PC-9 (cell line): ENCODE results near the gene STARD10. TPM values are rescaled to one million over a fixed set of nuclear protein-coding genes. Genes with fewer than 3 reads are reported as not detected.

ENCODE experiments used
- BruUV-seq: library from RNA; stranded (reverse); fragments of 400-500 nt; replicated peaks from 2 replicates; lab custom pipeline; 2021; lab: Mats Ljungman, UMichigan
- CTCF ChIA-PET: fragments of 300-600 bp; sonication (Branson Sonifier 250); formaldehyde crosslinking; loops from one replicate; lab custom pipeline; 2022; ENCODE audit warnings: antibody characterized with exemption; lab: Charles Lee
- POLR2A ChIA-PET: fragments of 300-600 bp; sonication (Branson Sonifier 250); formaldehyde crosslinking; loops from one replicate; lab custom pipeline; 2022; ENCODE audit warnings: antibody characterized with exemption; ENCODE audit not compliant: unreplicated experiment; lab: Charles Lee
- DNase-seq, 2 experiments: peaks; one replicate each; pipeline versions ENCODE4 v3.0.0 to v3.0.0-alpha.2; 2015 to 2022; ENCODE audit warnings: mixed read lengths in 1 of 2
- H2AFZ ChIP-seq: fragments of 200-600 bp; sonication (generic); 2 replicates; pipeline ENCODE4 v1.8.1; 2017; ENCODE audit warnings: antibody characterized with exemption
- H3F3A ChIP-seq: fragments of 200-600 bp; sonication (generic); 2 replicates; pipeline ENCODE4 v1.8.1; 2017; ENCODE audit warnings: antibody characterized with exemption, mild to moderate bottlenecking, low read depth; ENCODE audit not compliant: insufficient read depth
- H3K27ac ChIP-seq: fragments of 200-600 bp; sonication (generic); 2 replicates; pipeline ENCODE4 v1.6.1; 2016; ENCODE audit warnings: mixed run types
- H3K27me3 ChIP-seq: fragments of 200-600 bp; sonication (generic); 2 replicates; pipeline ENCODE4 v1.6.1; 2016; ENCODE audit warnings: low read depth, mixed run types; ENCODE audit not compliant: insufficient read depth
- H3K36me3 ChIP-seq: fragments of 200-600 bp; sonication (generic); 2 replicates; pipeline ENCODE4 v1.6.1; 2016; ENCODE audit warnings: low read depth, mixed run types
- H3K4me1 ChIP-seq: fragments of 200-600 bp; sonication (generic); replicated peaks from 2 replicates; pipeline ENCODE4 v1.6.1; 2016; ENCODE audit warnings: mixed run types; ENCODE audit not compliant: insufficient read depth
- H3K4me2 ChIP-seq: fragments of 200-600 bp; sonication (generic); 2 replicates; pipeline ENCODE4 v1.6.1; 2017; ENCODE audit warnings: mixed run types
- H3K4me3 ChIP-seq: fragments of 200-600 bp; sonication (generic); 2 replicates; pipeline ENCODE4 v1.6.1; 2016; ENCODE audit warnings: mixed run types
- H3K79me2 ChIP-seq: fragments of 200-600 bp; sonication (generic); 2 replicates; pipeline ENCODE4 v1.6.1; 2017; ENCODE audit warnings: low read depth, mixed run types
- H3K9me2 ChIP-seq: fragments of 200-600 bp; sonication (generic); 2 replicates; pipeline ENCODE4 v1.8.1; 2017; ENCODE audit warnings: mild to moderate bottlenecking; ENCODE audit not compliant: insufficient read depth
- H3K9me3 ChIP-seq: fragments of 200-600 bp; sonication (generic); 2 replicates; pipeline ENCODE4 v1.8.1; 2016; ENCODE audit warnings: low read depth; ENCODE audit not compliant: insufficient read depth
- H4K20me1 ChIP-seq: fragments of 200-600 bp; sonication (generic); 2 replicates; pipeline ENCODE4 v1.8.1; 2017; ENCODE audit not compliant: insufficient read depth
- CTCF ChIP-seq: fragments of 200-600 bp; sonication (generic); conservative IDR thresholded peaks from 2 replicates; pipeline ENCODE4 v1.6.1; 2017; ENCODE audit warnings: mixed run types, antibody characterized with exemption, mild to moderate bottlenecking, moderate library complexity
- EZH2 ChIP-seq: fragments of 200-600 bp; sonication (generic); IDR thresholded peaks from 2 replicates; pipeline ENCODE4 v1.8.0; 2017; ENCODE audit warnings: antibody characterized with exemption, low read depth
- intact Hi-C: fragments of 100-400 bp; cut with micrococcal nuclease; formaldehyde crosslinking; loops from one replicate; pipeline ENCODE4 v1.10.0; 2022; ENCODE audit not compliant: unreplicated experiment
- total RNA-seq: library from RNA; stranded (reverse); gene quantifications from 2 replicates; pipeline ENCODE4 v1.2.3, GENCODE V29; 2021

STARD10 gene
- total RNA-seq, 1 experiment from 2014 or later = 145 TPM

GRCh38 chr11:72782081-72782920 is 11.5 kb downstream of the STARD10 start:
- peak in 1 of 2 experiments; percentile 20 for DNase-seq
- POLR2A ChIA-PET = interaction anchor here (0.6 kb wide), 1 partner anchor 25 kb away, joined by 5 read pairs; no protein-coding TSS in a partner anchor
- Histone ChIP-seq H3K4me2 (peak overlapping the region; percentile 78), H3K27me3 (no peaks in the 10 kb centered on the region), H3F3A (peaks cover 56% of the 10 kb centered on the region), H2AFZ (0 out of 2 replicates have a peak overlapping the region, but pooled peaks have one; percentile 46), H3K4me1 (peaks cover 79% of the 10 kb centered on the region), H3K9me2 (no peaks in the 10 kb centered on the region), H3K79me2 (peaks cover 33% of the 10 kb centered on the region), H4K20me1 (no peaks in the 10 kb centered on the region), H3K4me3 (peak overlapping the region; percentile 42), H3K9me3 (no peaks in the 10 kb centered on the region), H3K36me3 (peaks cover 9% of the 10 kb centered on the region; the same call in 1 of the 2 replicates), H3K27ac (no peak overlapping the region)
- no TSS peak for BruUV-seq
- intact Hi-C loops = no loop called here
- TF ChIP-seq EZH2 (no peak), CTCF (no peak)
- CTCF ChIA-PET = interaction anchor here (1.1 to 1.4 kb wide), 2 partner anchors 12 to 311 kb away, joined by 5 to 7 read pairs; partner anchors contain the start of gene STARD10

- DNase-seq = peak in 1 of 2 experiments; percentile 32
- Histone ChIP-seq H3K27me3 (no peaks in the 10 kb centered on the region), H3K27ac (peak overlapping the region; percentile 24; the same call in 1 of the 2 replicates), H3K9me3 (no peaks in the 10 kb centered on the region), H4K20me1 (no peaks in the 10 kb centered on the region), H3K79me2 (peaks cover 35% of the 10 kb centered on the region), H3K4me1 (peaks cover 79% of the 10 kb centered on the region), H3K36me3 (peaks cover 9% of the 10 kb centered on the region; the same call in 1 of the 2 replicates), H3K4me2 (peak overlapping the region; percentile 88), H3F3A (peaks cover 52% of the 10 kb centered on the region), H3K4me3 (peak overlapping the region; percentile 96), H2AFZ (peak overlapping the region; percentile 84), H3K9me2 (no peaks in the 10 kb centered on the region)
- no TSS peak for BruUV-seq
- ChIA-PET CTCF (interaction anchor here (0.5 kb wide), 1 partner anchor 192 kb away, joined by 4 read pairs; no protein-coding TSS in a partner anchor), POLR2A (interaction anchor here (0.7 kb wide), 2 partner anchors 9 to 625 kb away, joined by 3 to 9 read pairs; no protein-coding TSS in a partner anchor)
- TF ChIP-seq EZH2 = no peak
- TF ChIP-seq CTCF = no peak
- intact Hi-C loops = no loop called here
Observed at GRCh38 chr11:72781313-72782080, 12.3 kb downstream of the STARD10 start.

- H3F3A ChIP-seq = peaks cover 47% of the 10 kb centered on the region
- H3K9me2 ChIP-seq = no peaks in the 10 kb centered on the region
- H3K9me3 ChIP-seq = no peaks in the 10 kb centered on the region
- ChIA-PET CTCF (interaction anchor here (0.5 kb wide), 1 partner anchor 191 kb away, joined by 4 read pairs; no protein-coding TSS in a partner anchor), POLR2A (interaction anchor here (0.7 kb wide), 2 partner anchors 9 to 625 kb away, joined by 3 to 9 read pairs; no protein-coding TSS in a partner anchor)
- peak overlapping the region; percentile 24; the same call in 1 of the 2 replicates for H3K27ac ChIP-seq
- no peaks in the 10 kb centered on the region for H3K27me3 ChIP-seq
- H3K4me2 ChIP-seq = peak overlapping the region; percentile 88
- H3K79me2 ChIP-seq = peaks cover 40% of the 10 kb centered on the region
- peak overlapping the region; percentile 84 for H2AFZ ChIP-seq
- DNase-seq = peak; percentile 52 to 61
- H3K36me3 ChIP-seq = peaks cover 9% of the 10 kb centered on the region; the same call in 1 of the 2 replicates
- no TSS peak for BruUV-seq
- 0 out of 2 replicates have a peak, but pooled peaks cover under 1% of the 10 kb centered on the region for H4K20me1 ChIP-seq
- TF ChIP-seq EZH2 (no peak), CTCF (no peak)
- peak overlapping the region; percentile 96 for H3K4me3 ChIP-seq
- peaks cover 76% of the 10 kb centered on the region for H3K4me1 ChIP-seq
- intact Hi-C loops = no loop called here
Observed at GRCh38 chr11:72781063-72781312, 12.9 kb downstream of the STARD10 start.
